NCI-H1105 treated with DMSO at 0.1 percent for 48 hours (cell line): Measurements from ENCODE around the gene EFCAB9.
"Not testable (repeated sequence)": the region's sequence is repeated elsewhere in the genome, so short reads cannot be mapped to it uniquely, and the experiment has no call there.

Source experiments
- DNase-seq: peaks from one replicate; lab custom pipeline; 2025; lab: John Stamatoyannopoulos, UW

The EFCAB9 gene

DNA sequence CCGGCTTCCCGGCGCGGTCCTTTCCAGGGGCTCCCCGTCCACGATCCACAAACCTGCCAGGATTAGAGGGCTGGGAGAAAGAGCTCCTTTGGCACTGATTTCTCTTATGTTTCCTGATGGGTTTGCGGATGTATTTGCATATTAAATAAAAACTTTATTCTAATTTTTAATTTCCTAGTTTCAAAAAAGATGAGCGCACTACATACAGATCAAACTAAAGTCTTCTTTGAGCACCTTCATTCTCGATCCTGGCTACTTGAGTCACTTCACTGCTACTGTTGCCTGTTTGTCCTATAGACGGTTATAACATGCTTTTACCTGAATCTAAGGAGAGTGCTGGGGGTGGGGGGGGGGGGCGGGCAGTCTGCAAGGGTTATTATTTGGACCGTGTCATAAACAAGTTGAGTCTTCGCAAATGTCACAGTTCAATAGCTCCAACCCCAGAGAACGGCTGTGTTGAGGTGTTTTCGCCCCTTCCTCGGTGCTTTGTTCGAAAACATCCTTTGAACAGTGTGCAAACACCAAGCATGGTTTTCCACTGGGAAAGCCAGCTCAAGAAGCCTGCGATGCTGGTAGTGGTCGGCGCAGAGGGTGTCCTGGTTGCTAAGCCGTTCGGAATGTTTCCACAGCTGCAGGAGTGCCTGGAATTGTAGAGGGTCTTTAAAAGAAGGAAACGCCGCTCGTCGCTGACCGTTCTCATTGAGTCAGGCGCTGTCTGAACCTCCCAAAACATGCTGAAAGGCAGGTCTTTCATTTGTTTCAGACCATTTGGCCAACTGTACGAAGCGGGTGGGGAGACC is 4.9 kb upstream of the EFCAB9 start:
- DNase-seq = no peak

DNA sequence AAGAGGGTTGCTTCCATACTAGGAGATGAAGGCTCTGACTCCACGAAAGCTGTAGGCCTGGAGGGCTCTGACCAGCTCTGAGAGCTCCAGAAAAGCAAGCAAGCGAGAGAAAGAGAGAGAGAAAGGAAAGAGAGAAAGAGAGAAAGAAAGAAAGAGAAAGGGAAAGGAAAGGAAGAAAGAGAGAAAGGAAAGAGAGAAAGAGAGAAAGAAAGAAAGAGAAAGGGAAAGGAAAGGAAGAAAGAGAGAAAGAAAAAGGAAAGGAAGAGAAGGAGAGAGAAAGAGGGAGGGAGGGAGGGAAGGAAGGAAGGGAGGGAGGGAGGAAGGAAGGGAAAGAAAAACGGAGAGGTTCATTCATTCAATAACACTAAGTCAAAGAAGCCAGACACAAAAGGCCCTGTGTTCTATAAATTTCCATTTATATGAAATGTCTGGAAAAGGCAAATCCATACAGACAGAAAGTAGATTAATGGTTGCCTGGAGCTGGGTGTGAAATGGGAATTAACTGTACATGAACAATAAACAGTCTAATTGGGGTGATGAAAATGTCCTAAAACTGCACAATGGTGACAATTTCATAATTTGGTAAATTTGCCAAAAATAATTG is 4.2 kb upstream of the EFCAB9 start:
- no peak for DNase-seq

DNA sequence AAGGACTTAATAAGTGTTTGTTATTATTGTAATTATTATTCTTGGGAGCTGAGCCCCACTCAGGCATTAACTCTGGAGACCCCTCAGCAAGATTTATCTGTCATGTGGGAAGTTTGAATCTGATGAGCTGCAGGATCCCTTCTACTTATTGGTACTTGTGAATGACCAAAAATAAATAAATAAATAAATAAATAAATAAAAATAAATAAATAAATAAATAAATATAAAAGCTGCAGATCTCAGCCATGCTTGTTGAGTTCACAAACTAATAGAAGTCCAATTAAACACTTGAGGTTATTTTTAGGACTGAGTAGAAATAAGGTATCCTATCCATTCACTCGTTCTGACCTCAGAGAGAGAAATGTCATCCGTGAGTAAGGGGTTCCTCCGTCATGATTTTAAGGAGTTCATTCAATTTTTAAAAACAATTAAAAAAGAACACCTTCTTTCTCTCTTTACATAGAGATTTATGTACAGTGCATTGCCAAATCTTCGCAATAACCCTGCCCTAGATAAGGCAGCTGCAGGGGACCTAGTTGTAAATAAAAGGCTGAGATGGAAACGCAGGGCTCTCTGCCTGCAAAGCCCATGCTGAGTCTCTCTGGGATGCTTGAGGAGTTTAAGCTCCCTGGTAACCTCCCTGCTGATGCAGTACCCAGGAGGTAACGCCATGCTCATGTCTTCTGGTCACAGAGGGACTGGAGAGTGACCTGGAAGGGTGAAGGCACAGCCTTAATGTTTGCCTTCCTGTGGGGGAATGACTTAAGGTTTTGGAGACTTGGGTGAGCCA is 1.2 kb downstream of the EFCAB9 start:
- DNase-seq = no peak

DNA sequence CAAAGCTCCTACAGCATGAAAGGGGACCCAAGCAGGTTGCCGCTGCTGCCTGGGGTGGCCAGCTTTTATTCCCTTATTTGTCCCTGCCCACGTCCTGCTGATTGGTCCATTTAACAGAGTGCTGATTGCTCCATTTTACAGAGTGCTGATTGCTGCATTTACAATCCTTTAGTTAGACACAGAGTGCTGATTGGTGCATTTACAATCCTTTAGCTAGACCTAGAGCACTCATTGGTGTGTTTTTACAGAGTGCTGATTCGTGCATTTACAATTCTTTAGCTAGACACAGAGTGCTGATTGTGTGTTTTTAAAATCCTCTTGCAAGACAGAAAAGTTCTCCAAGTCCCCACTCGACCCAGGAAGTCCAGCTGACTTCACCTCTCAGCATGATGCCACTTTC is 3.8 kb downstream of the EFCAB9 start:
- DNase-seq = not testable (repeated sequence)

DNA sequence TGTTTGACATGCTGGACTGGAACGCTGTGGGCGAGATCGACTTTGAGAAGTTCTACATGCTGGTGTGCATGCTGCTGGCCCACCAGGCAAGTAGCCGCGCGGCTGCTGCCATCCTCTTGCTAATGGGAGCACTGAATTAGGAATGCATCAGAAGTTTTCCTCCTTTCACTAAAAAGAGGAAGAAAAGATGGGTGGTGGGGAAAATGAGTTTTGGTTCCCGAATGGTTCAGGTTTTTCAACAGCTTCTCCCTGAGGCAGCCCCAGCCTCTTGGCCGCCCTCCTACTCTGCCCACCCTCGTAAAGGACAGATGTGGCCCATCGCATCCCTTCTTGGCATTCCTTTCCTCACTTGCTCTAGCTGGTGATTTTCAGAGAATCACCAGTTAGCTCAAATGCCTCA is 5.5 kb downstream of the EFCAB9 start:
- DNase-seq = no peak

DNA sequence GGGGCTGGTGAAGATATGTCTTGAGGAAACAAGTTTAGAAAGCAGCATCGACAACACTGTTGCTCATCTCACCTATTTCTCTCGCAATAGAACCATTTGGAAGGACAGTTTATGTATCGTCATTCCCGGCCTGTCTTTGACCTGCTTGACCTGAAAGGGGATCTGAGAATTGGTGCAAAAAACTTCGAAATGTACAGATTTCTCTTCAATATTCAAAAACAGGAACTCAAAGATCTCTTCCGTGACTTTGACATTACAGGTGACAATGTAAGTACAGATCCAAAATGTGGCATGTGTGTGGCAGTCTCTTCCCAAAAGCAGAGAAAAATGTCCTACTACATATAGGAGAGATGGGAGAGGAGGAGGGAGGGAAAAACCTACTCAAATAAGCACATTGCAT is 6.5 kb downstream of the EFCAB9 start:
- no peak for DNase-seq

DNA sequence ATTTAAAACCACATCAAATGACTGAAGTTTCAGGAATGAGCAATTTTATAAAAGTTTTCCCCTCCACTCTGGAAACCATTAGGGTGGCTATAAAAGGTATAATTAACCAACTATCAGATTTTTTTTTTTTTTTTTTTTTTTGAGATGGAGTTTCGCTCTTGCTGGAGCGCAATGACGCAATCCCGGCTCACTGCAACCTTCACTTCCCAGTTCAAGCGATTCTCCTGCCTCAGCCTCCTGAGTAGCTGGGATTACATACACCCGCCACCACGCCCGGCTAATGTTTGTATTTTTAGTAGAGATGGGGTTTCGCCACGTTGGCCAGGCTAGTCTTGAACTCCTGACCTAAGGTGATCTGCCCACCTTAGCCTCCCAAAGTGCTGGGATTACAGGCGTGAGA is 12.0 kb downstream of the EFCAB9 start:
- DNase-seq = not testable (repeated sequence)

DNA sequence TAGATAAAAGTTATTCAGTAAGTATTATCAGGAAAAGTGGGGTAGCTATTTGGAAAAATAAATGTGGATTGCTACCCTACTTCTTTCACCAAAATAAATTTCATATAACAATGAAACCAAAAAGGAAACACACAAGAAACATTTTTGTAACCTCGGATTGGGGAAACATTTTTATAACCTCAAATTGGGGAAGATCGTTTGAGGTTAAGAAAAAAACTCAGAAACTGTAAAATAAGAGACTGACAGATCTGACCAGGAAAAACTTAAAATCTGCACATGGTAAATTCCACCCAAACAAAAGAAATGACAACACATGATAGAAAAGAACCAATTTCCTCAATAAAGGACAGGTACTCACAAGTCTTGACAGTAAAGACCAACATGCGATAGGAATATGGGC is 13.5 kb downstream of the EFCAB9 start:
- DNase-seq = no peak

DNA sequence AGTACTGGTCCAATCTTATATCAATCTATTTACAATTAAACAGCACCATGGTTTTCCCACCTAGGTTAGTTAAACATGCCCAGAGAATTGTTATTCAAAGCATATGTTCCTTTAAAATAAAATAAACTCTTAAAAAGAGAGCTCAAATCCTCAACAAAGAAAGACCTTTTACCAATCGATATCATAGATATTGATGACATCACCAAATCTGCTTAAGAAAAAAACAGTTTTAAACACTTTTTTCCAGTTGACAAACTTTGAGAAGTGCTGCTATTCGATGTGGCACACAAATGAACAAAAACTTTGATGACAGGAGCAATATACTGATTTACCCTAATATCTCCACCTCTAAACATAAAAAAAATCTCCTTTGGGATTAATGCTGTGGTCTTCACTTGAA is 15.7 kb downstream of the EFCAB9 start:
- DNase-seq = no peak

DNA sequence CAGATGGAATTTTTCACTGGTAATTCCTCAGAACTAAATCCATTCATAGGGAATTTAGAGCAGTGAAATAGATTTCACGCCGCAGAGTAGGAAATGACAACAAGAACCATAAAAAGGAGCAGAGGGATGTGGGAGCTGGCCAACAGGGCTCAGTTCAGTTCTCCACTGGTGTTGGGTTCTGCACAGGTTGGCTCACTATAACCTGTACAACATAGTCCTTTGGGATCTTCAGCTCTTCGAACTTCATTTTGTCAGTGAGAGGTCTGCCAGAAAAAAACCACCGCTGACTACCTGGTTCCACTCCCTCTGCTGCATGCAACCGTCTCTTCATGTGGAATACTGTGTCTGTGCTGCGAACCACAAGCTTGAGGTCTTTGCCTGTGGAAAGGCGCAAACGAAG is 17.7 kb downstream of the EFCAB9 start:
- no peak for DNase-seq

DNA sequence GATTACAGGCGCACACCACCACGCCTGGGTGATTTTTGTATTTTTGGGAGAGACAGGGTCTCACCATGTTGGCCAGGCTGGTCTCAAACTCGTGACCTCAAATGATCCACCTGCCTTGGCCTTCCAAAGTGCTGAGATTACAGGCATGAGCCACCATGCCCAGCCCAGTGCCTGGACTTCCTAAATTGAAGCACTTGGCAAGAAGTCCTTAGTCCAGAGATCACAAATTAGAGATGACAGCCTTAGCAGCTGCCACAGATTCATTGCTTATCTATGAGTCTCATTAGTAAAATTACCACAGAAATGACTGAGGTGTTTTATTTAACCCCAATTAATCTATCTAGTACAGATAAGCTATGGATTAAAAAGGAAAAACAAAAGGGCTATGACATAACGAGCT is 19.2 kb downstream of the EFCAB9 start:
- no peak for DNase-seq

DNA sequence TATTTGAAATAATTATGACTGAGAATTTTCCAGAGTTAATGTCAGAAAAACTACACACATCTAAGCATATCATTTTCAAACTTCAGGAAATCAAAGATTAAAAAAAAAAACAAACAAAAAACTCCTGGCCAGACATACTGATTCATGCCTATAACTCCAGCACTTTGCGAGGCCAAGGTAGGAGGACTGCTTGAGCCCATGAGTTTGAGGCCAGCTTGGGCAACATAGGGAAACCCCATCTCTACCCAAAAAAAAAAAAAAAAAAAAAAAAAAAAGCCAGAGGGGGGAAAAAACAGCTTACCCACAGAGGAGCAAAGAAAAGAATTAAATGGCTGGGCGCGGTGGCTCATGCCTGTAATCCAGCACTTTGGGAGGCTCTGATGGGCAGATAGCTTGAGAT is 22.4 kb downstream of the EFCAB9 start:
- DNase-seq = no peak

DNA sequence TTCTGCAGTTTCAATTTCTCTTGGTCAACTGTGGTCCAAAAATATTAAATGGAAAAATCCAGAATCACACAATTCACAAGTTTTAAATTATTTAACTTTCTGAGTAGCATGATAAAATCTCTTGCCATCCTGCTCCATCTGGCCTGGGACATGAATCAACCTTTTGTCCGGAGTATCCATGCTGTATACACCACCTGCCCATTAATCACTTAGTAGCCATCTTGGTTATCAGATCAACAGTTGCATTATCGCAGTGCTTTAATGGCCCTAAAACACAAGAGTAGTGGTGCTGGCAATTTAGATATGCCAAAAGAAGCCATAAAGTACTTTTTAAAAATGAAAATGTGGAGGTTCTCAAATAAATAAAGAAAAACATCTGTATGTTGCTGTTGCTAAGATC is 25.3 kb downstream of the EFCAB9 start:
- DNase-seq = no peak

DNA sequence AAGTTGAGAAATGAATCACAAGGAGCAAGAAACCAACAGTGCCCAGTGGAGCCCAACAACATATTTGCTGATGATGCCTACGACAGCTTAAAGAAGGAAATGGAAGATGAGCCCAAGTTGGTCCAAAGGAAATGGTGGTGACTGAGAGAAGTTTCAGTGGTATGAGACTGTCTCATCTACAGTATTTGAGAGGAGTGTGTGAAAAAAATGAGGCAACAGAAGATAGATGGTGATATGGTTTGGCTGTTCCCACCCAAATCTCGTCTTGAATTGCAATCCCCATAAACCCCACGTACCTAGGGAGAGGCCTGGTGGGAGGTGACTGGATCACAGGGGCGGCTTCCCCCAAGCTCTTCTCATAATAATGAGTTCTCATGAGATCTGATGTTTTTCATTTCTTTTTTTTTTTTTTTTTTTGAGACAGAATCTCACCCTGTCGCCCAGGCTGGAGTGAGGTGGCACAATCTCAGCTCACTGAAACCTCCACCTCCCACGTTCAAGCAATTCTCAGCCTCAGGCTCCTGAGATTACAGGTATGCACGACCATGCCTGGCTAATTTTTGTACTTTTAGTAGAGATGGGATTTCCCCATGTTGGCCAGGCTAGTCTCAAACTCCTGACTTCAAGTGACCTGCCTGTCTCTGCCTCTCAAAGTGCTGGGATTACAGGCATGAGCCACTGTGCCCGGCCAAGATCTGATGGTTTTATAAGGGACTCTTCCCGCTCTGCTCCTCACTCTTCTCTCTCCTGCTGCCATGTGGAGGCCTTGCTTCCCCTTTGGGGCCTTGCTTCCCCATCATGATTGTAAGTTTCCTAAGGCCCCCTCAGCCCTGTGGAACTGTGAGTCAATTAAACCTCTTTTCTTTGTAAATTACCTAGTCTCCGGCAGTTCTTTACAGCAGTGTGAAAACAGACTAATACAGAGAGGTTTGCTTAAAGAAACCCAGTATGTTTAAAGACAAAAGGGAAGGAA is 30.2 kb downstream of the EFCAB9 start:
- DNase-seq = no peak

DNA sequence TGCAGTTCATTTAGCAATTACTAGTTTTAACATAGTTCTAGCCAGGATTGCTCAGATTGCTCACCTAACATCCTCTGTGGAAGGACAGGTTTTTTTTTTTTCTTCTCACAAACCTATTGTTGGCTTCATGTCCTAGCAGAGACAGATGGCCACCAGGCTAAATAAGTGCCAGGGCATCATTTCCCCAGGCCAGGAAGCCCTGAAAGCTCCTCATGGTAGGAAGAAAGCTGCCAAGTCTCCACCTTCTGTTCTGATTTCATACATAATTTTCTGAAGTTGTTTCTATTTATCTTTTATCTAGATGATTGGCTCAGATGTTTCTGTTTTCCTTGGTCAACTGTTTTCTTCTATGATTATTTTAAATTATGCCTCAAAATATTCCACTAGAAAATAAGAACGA is 31.0 kb downstream of the EFCAB9 start:
- DNase-seq = no peak

DNA sequence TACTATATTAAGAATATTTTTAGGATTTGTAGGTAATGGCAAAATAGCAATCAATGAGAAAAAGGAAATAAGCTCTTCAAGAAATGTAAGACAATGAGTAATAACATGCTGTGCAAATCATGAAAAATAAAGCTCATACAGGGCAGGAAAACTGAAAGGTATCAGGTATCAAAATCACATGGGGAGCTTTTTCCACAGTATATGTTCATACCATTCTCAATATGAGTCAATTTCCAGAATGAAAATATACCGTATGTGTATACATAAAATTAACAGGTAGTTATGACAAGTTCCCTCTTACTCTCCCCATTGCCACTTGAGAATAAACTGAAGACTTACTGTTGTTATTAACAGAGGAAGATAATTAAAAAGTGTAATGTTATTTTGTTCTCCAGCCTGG is 35.9 kb downstream of the EFCAB9 start:
- no peak for DNase-seq

DNA sequence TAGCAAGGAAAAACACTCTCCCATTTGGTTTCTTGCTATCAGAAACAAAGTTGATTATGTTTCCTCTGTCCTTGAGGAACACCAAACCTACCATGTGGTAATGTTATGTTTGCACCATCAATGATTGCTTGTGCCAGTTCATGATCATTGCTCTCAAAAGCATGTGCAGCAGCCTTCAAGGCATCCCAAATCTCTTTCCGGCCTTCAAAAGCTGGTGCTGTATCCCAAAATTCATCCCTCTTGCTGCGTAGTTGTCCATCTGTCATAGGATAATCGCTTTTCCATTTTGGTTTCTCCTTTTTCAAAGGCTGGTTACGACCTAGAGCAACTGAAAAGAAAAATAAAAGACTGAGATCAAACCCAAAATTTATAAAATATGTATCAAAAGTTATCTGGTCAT is 40.1 kb downstream of the EFCAB9 start:
- no peak for DNase-seq

DNA sequence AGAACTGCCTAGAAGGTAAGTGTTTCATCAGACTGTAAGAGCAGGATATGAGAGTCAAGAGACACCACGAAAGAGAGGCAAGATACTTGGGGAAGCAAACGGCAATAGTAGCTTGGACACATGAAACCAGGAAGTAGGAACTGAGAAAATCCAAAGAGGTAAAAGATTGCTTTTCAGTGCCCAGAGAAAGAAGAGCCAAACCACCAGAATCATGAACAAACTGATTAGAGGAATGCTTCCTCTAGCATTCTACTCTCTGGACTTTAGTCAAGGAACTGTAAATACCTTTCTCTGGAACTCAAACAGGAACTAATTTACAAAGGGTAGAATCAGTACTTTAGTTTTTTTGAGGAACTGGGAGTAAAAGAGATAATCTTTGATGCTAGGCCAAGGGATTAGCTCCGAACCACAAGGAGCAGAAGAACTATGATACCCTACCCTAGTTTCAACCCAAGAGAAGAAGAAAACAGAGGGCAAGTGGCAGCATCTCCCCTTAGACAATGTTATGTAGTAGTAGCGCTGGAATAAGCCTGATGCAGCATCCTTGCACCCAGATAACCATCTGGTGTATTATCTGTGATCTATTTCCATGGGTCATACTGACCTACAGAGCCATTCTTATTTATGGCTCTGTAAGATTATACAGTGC is 41.3 kb downstream of the EFCAB9 start:
- no peak for DNase-seq

DNA sequence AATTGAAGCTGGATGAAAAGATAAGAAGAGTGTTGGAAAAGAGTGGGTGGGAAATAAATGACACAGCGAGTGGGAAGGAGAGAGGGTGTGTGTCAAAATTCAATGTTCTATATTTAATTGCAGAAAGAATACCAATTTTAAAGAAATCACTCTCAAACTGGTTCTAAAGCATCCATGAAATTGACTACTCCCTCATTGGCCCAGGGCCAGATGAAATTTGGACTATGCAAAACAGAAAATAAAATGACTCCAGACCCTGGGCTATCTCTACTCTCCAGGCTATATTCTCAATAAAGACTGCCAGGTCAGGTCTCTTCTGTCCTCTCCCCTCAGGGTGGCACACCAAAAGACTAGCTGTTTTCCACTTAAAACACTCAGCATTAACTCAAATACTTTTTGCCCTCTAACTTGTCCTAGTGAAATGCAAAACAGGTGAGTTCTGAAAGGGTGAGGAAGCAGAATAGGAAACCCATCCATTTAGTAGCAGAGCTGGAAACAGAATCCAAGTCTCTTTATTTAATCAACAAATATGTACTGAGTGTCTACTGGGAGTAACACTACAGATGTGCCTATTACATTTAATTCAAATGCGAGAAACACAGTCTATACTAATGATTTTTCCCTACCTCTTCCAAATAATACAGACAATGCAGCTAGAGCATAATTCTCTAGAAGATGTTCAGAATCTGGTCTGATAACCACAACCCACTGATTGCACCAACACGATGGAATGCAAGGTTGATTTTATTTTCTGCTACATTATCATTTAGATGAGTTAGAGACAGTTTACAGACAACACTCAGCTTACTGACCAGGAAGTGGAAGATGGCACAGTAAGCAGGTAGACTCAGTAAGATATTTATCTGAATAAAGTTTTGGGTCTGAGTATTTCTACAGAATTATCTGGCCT is 42.1 kb downstream of the EFCAB9 start:
- no peak for DNase-seq

DNA sequence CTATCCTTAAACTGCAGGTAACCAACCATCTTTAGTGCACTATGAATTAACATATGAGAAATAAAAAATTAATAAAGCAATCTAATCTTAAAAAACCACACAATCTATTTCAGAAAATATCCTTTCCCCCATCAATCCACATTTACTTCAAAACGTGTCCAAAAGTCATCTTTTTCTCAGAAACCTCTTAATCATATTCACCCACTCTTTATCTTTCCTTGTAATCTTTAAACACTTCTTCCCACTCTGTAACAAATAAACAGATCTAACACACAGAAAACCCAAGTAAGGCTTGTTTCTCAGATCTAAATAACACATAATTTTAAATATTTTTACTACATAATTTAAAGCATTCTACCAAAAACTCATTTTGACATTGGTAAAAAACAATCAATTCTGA is 44.4 kb downstream of the EFCAB9 start:
- DNase-seq = no peak
